ENCODE data around the gene RNF144A. TPM values are rescaled to one million over a fixed set of nuclear protein-coding genes. Genes with fewer than 3 reads are reported as not detected.

Gene RNF144A
- total and polyA plus RNA-seq, 3 experiments from 2014 or later: 8.3 to 14.9 (median 13.5) TPM

DNA sequence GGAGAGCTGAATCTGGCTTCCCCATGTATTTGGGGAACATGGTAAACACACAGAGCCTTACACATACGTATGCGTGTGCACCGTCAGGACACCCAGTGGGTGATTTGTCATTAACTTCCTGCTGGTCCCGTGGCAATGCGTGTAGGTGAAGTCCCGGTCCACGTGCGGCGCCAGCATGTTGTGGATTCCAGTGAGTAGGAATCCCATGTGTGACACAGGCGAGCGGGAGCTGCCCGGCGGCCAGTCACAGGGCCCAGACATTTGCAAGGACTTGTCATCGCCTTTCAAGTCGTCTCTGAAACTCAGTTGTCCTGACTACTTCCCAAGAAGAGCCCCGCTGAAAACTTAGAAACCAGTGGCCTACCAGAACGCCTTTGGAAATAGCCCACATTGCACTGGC, 102.0 kb downstream of the RNF144A start:
- ChIA-PET CTCF (no interaction called here), POLR2A (no interaction called here)
- no peak overlapping the region for H3K4me3 Mint-ChIP-seq
- H3K27me3 Mint-ChIP-seq: no peaks in the 10 kb centered on the region
- peak overlapping the region in 1 of 8 donors; percentile 21 for H3K27ac Mint-ChIP-seq
- peaks cover 6% of the 10 kb centered on the region in 3 donors for H3K4me1 Mint-ChIP-seq
- H3K27me3 ChIP-seq (ENCODE audit: insufficient read depth, low read length, poor library complexity, severe bottlenecking): no peaks in the 10 kb centered on the region
- H3K9me3 ChIP-seq (ENCODE audit: low read length): no peaks in the 10 kb centered on the region
- peaks cover 0 to 93% (median 23%) of the 10 kb centered on the region in 3 donors for H3K36me3 Mint-ChIP-seq
- no peak overlapping the region for H3K27ac ChIP-seq (ENCODE audit: low read depth, low read length)
- peaks cover 39% of the 10 kb centered on the region for H3K36me3 ChIP-seq (ENCODE audit: insufficient read depth, low read length)
- peaks cover 1% of the 10 kb centered on the region for H3K4me1 ChIP-seq (ENCODE audit: insufficient read depth, low read length)
- no peak overlapping the region for H3K4me3 ChIP-seq (ENCODE audit: low read length)
- no peaks in the 10 kb centered on the region for H3K9me3 Mint-ChIP-seq
- no peak for DNase-seq

DNA sequence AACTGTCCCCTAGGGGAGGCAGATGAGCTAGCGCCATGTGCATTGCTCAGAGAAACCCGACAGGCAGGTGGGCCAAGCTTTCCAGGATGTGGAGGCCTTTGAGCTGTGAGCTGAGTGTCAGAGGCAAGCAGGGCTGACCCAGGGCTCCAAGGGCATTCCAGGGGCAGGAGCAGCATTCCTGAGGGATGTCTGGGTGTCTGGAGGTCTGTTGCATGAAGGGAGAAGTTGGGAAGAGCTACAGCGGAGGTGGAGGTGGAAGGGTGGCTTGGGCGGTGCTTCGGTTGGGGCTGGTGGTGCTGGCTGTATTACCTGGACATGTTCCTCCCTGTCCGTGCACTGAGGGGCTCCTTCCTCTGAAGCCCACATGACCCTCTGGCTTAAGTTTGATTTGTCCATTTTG, 102.8 kb downstream of the RNF144A start:
- ChIA-PET POLR2A (no interaction called here), CTCF (interaction anchor here (1.3 kb wide), 1 partner anchor 123 kb away, joined by 5 read pairs; no protein-coding TSS in a partner anchor)
- no peaks in the 10 kb centered on the region for H3K27me3 ChIP-seq (ENCODE audit: insufficient read depth, low read length, poor library complexity, severe bottlenecking)
- Mint-ChIP-seq H3K36me3 (peaks cover 0 to 95% (median 29%) of the 10 kb centered on the region in 3 donors), H3K9me3 (no peaks in the 10 kb centered on the region), H3K4me1 (no peaks in the 10 kb centered on the region), H3K4me3 (no peak overlapping the region), H3K27ac (peak overlapping the region in 2 of 8 donors; percentile 61 to 88), H3K27me3 (no peaks in the 10 kb centered on the region)
- H3K36me3 ChIP-seq (ENCODE audit: insufficient read depth, low read length): peaks cover 43% of the 10 kb centered on the region
- no peak for DNase-seq
- no peaks in the 10 kb centered on the region for H3K9me3 ChIP-seq (ENCODE audit: low read length)
- H3K4me3 ChIP-seq (ENCODE audit: low read length): no peak overlapping the region
- no peak overlapping the region for H3K27ac ChIP-seq (ENCODE audit: low read depth, low read length)
- H3K4me1 ChIP-seq (ENCODE audit: insufficient read depth, low read length): no peaks in the 10 kb centered on the region

DNA sequence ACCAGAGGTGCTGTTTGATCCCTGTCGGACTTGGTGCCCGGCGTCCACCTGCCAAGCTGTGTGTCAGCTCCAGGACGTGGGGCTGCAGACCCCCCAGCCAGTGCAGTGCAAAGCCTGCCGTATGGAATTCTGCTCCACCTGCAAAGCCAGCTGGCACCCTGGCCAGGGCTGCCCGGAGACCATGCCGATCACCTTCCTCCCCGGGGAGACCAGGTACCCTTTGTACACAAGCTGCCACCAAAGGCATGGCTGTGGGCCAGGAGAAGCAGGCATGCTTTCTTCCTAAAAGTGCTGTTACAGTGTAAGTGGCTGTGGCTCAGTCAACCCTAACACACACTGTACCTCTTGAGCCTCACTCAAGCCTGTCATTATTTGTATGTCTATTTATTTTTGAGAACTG, 103.3 kb downstream of the RNF144A start:
- Histone ChIP-seq H3K27me3 (ENCODE audit: insufficient read depth, low read length, poor library complexity, severe bottlenecking) (no peaks in the 10 kb centered on the region), H3K4me3 (ENCODE audit: low read length) (no peak overlapping the region), H3K4me1 (ENCODE audit: insufficient read depth, low read length) (no peaks in the 10 kb centered on the region), H3K36me3 (ENCODE audit: insufficient read depth, low read length) (peaks cover 40% of the 10 kb centered on the region), H3K9me3 (ENCODE audit: low read length) (no peaks in the 10 kb centered on the region), H3K27ac (ENCODE audit: low read depth, low read length) (no peak overlapping the region)
- Mint-ChIP-seq H3K36me3 (peaks cover 0 to 92% (median 29%) of the 10 kb centered on the region in 3 donors), H3K4me1 (no peaks in the 10 kb centered on the region), H3K27ac (peak overlapping the region in 2 of 8 donors; percentile 57 to 64), H3K4me3 (no peak overlapping the region), H3K9me3 (no peaks in the 10 kb centered on the region), H3K27me3 (no peaks in the 10 kb centered on the region)
- DNase-seq: no peak
- POLR2A ChIA-PET: no interaction called here
- CTCF ChIA-PET: interaction anchor here (1.3 to 1.5 kb wide), 2 partner anchors 23 to 123 kb away, joined by 4 to 5 read pairs; no protein-coding TSS in a partner anchor

DNA sequence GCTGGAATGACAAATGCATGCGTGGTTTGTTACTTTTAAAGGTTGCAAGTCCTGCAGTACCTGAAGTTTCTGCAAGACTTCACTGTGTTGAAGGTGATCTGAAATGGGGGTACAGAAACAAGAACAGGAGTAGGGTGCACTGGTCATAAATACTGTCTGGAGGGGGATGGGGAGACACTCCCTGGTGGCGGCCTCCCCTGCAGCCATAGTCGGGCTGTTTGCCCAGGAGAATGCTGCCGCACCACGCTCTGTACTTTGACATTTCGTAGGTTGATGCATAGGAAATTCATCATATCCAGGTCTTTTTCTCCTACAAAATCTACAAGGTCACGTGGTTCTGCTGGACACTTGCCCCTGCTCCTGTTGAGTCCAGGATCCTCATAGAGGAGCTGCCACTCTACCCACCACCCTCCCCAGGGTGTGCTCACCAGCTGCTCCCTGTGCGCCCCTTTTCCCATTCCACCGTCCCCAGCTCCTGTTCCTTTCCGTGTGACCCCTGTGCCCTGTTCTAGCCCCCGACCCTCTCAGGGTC, 103.8 kb downstream of the RNF144A start:
- Histone ChIP-seq H3K36me3 (ENCODE audit: insufficient read depth, low read length) (peaks cover 38% of the 10 kb centered on the region), H3K4me3 (ENCODE audit: low read length) (no peak overlapping the region), H3K9me3 (ENCODE audit: low read length) (no peaks in the 10 kb centered on the region), H3K27me3 (ENCODE audit: insufficient read depth, low read length, poor library complexity, severe bottlenecking) (no peaks in the 10 kb centered on the region), H3K27ac (ENCODE audit: low read depth, low read length) (no peak overlapping the region), H3K4me1 (ENCODE audit: insufficient read depth, low read length) (no peaks in the 10 kb centered on the region)
- ChIA-PET POLR2A (no interaction called here), CTCF (interaction anchor here (1.3 to 1.5 kb wide), 2 partner anchors 23 to 124 kb away, joined by 4 to 5 read pairs; no protein-coding TSS in a partner anchor)
- H3K9me3 Mint-ChIP-seq: no peaks in the 10 kb centered on the region
- no peaks in the 10 kb centered on the region for H3K4me1 Mint-ChIP-seq
- DNase-seq: no peak
- peaks cover 0 to 93% (median 29%) of the 10 kb centered on the region in 3 donors for H3K36me3 Mint-ChIP-seq
- H3K27me3 Mint-ChIP-seq: no peaks in the 10 kb centered on the region
- no peak overlapping the region for H3K4me3 Mint-ChIP-seq
- H3K27ac Mint-ChIP-seq: peak overlapping the region in 1 of 8 donors; percentile 57

DNA sequence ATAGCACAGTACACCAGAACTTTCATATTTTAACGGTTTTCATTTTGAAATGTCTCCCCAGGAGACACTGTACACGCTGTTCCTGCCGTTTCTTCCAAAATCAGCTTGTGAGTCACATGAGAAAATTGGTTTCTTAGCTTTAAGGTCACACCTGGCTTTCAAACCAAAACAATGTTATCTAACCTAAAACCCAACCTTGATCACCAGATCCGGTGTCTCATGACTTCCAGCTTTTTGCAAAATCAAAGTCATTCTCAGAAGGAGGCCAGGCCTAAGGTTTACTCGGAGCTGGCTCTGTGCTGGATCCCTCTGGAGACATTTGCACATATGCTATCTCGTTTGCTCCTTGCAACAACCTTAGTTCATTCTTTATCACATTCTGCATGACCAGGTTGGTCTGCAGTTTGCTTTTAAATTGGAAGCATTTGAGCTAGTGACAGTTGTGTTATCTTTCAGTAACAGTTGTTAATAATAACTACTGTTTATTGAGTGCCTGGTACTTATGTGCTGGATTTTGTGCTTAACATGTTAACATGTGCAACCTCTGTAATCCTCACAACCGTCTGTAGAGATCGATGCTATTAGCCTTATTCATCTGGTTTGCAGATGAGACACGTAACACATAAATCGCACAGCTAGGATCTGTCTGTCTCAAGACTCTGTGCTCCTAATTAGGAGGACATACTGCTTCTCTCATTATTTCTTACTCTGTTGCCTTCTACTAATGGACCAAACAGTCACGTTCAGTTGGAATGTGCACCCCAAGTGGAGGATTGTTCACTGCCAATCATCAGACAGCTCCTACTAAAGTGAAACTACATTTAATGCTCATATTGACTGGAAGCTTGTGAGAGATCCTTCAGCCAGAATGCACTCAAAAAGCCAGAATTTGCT, 105.5 kb downstream of the RNF144A start:
- Histone ChIP-seq H3K4me1 (ENCODE audit: insufficient read depth, low read length) (no peaks in the 10 kb centered on the region), H3K27me3 (ENCODE audit: insufficient read depth, low read length, poor library complexity, severe bottlenecking) (no peaks in the 10 kb centered on the region), H3K9me3 (ENCODE audit: low read length) (no peaks in the 10 kb centered on the region), H3K4me3 (ENCODE audit: low read length) (no peak overlapping the region), H3K27ac (ENCODE audit: low read depth, low read length) (no peak overlapping the region), H3K36me3 (ENCODE audit: insufficient read depth, low read length) (peaks cover 49% of the 10 kb centered on the region)
- Mint-ChIP-seq H3K36me3 (peaks cover 0 to 93% (median 33%) of the 10 kb centered on the region in 3 donors), H3K4me3 (no peak overlapping the region), H3K4me1 (no peaks in the 10 kb centered on the region), H3K9me3 (no peaks in the 10 kb centered on the region), H3K27me3 (peaks cover 0 to 1% of the 10 kb centered on the region in 2 donors), H3K27ac (peak overlapping the region in 3 of 8 donors; percentile 34 to 59 (median 55))
- CTCF ChIA-PET: interaction anchor here (2.0 kb wide), 1 partner anchor 106 kb away, joined by 6 read pairs; no protein-coding TSS in a partner anchor
- DNase-seq: no peak
- POLR2A ChIA-PET: no interaction called here

DNA sequence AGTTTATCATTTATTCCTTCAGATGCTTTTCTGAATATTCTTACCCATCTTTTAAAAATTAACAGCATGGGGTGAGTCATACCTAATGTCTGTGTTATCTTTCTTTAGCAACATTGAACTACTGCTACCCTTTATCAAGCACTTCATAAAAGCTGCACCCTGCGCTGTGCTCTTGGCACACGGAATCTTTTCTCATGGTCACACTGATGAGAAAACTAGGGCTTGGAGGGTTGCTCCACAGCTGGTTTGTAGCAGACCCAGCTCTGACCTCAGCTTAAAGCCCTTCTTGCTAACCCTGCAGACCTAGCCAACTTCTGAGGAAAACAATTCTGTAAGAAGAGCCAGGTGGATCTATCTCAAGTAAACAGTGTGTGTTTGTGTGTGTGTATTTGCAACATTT, 106.3 kb downstream of the RNF144A start:
- Mint-ChIP-seq H3K27ac (no peak overlapping the region), H3K27me3 (peaks cover 0 to 1% of the 10 kb centered on the region in 2 donors), H3K9me3 (no peaks in the 10 kb centered on the region), H3K4me3 (no peak overlapping the region), H3K36me3 (peaks cover 0 to 92% (median 35%) of the 10 kb centered on the region in 3 donors), H3K4me1 (no peaks in the 10 kb centered on the region)
- no peak for DNase-seq
- POLR2A ChIA-PET: no interaction called here
- H3K36me3 ChIP-seq (ENCODE audit: insufficient read depth, low read length): peaks cover 52% of the 10 kb centered on the region
- no peak overlapping the region for H3K27ac ChIP-seq (ENCODE audit: low read depth, low read length)
- CTCF ChIA-PET: interaction anchor here (1.0 to 2.0 kb wide), 2 partner anchors 20 to 107 kb away, joined by 3 to 6 read pairs; no protein-coding TSS in a partner anchor
- H3K4me1 ChIP-seq (ENCODE audit: insufficient read depth, low read length): no peaks in the 10 kb centered on the region
- H3K9me3 ChIP-seq (ENCODE audit: low read length): no peaks in the 10 kb centered on the region
- H3K27me3 ChIP-seq (ENCODE audit: insufficient read depth, low read length, poor library complexity, severe bottlenecking): no peaks in the 10 kb centered on the region
- H3K4me3 ChIP-seq (ENCODE audit: low read length): no peak overlapping the region

DNA sequence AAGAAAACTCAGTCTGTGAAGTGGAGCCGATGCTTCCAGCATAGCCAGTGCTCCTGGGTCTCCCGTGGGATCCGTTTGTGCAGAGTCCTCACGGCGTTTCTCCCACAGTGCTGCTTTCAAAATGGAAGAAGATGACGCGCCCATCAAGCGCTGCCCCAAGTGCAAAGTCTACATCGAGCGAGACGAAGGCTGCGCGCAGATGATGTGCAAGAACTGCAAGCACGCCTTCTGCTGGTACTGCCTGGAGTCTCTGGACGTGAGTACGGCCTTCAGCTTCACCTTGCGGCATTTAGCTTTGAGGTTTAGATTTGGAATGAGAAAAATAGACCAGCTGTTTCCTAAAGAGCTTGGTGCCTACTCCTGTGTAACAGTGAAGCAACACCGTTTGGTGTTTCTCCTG, 107.0 kb downstream of the RNF144A start:
- no peaks in the 10 kb centered on the region for H3K4me1 Mint-ChIP-seq
- no peak overlapping the region for H3K4me3 Mint-ChIP-seq
- no peaks in the 10 kb centered on the region for H3K9me3 ChIP-seq (ENCODE audit: low read length)
- no peak overlapping the region for H3K27ac Mint-ChIP-seq
- no peak overlapping the region for H3K4me3 ChIP-seq (ENCODE audit: low read length)
- no peaks in the 10 kb centered on the region for H3K9me3 Mint-ChIP-seq
- H3K27ac ChIP-seq (ENCODE audit: low read depth, low read length): no peak overlapping the region
- POLR2A ChIA-PET: no interaction called here
- no peaks in the 10 kb centered on the region for H3K4me1 ChIP-seq (ENCODE audit: insufficient read depth, low read length)
- peaks cover 52% of the 10 kb centered on the region for H3K36me3 ChIP-seq (ENCODE audit: insufficient read depth, low read length)
- no peak for DNase-seq
- H3K27me3 Mint-ChIP-seq: peaks cover 0 to 1% of the 10 kb centered on the region in 2 donors
- H3K36me3 Mint-ChIP-seq: peaks cover 0 to 92% (median 35%) of the 10 kb centered on the region in 3 donors
- CTCF ChIA-PET: interaction anchor here (1.0 kb wide), 1 partner anchor 21 kb away, joined by 3 read pairs; no protein-coding TSS in a partner anchor
- H3K27me3 ChIP-seq (ENCODE audit: insufficient read depth, low read length, poor library complexity, severe bottlenecking): no peaks in the 10 kb centered on the region

DNA sequence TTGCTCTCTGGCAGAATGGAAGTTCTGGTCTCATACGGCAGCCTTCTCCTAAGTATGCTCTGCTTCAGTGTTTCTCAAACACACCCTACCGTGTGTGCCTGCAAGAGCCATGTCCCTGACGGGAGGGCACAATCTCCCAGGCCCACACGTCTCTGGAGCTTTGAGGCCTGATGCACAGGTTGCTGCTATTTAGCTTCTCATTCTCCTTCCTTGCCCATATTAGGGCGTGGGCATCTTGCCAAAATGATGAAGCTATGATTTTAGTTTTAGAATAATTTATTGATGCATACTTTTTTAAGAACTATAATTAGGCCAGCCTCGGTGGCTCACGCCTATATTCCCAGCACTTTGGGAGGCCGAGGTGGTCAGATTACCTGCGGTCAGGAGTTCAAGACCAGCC, 107.9 kb downstream of the RNF144A start:
- Mint-ChIP-seq H3K27me3 (peaks cover 0 to 1% of the 10 kb centered on the region in 2 donors), H3K4me3 (no peak overlapping the region), H3K9me3 (no peaks in the 10 kb centered on the region), H3K36me3 (peaks cover 0 to 92% (median 35%) of the 10 kb centered on the region in 3 donors), H3K4me1 (no peaks in the 10 kb centered on the region), H3K27ac (no peak overlapping the region)
- Histone ChIP-seq H3K4me1 (ENCODE audit: insufficient read depth, low read length) (no peaks in the 10 kb centered on the region), H3K36me3 (ENCODE audit: insufficient read depth, low read length) (peaks cover 47% of the 10 kb centered on the region), H3K27me3 (ENCODE audit: insufficient read depth, low read length, poor library complexity, severe bottlenecking) (no peaks in the 10 kb centered on the region), H3K9me3 (ENCODE audit: low read length) (no peaks in the 10 kb centered on the region), H3K4me3 (ENCODE audit: low read length) (no peak overlapping the region), H3K27ac (ENCODE audit: low read depth, low read length) (no peak overlapping the region)
- ChIA-PET CTCF (no interaction called here), POLR2A (no interaction called here)
- no peak for DNase-seq

Data from CD8-positive, alpha-beta memory T cell (primary cell).